D721Med (cell line): Measurements from ENCODE around the gene MINK1.
"Not testable (repeated sequence)": the region's sequence is repeated elsewhere in the genome, so short reads cannot be mapped to it uniquely, and the experiment has no call there.

Source experiments
- DNase-seq: peaks from one replicate; pipeline ENCODE4 v3.0.0; 2011; ENCODE audit warnings: low spot score; ENCODE audit not compliant: insufficient read length
- FAIRE-seq: peaks from 2 replicates; lab custom pipeline; 2011; peaks lifted over from hg19 to GRCh38; lab: Jason Lieb, UNC
- TF ChIP-seq, protein P1 (sequence below): IDR thresholded peaks from 2 replicates; pipeline ENCODE4 v1.5.1; 2012; ENCODE audit warnings: mild to moderate bottlenecking, control low read depth; ENCODE audit not compliant: insufficient read depth; ENCODE audit errors: missing control alignments

The MINK1 gene

DNA sequence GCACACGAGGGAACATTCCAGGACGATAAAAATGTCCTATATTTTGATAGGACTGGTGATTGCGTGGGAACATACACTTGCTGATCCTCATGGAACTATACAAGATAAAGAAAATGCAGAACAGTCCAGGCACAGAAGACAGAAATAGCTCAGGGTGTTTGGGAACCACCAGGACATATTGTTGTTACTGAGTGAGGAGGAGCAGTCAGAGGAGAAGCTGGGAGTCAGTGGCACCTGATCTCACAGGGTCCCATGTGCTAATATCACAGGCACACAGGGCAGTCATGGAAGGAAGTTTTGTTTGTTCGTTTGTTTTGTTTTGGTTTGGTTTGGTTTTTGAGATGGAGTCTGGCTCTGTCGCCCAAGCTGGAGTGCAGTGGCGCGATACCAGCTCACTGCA, 20.4 kb upstream of the MINK1 start:
- TF ChIP-seq, protein P1, sequence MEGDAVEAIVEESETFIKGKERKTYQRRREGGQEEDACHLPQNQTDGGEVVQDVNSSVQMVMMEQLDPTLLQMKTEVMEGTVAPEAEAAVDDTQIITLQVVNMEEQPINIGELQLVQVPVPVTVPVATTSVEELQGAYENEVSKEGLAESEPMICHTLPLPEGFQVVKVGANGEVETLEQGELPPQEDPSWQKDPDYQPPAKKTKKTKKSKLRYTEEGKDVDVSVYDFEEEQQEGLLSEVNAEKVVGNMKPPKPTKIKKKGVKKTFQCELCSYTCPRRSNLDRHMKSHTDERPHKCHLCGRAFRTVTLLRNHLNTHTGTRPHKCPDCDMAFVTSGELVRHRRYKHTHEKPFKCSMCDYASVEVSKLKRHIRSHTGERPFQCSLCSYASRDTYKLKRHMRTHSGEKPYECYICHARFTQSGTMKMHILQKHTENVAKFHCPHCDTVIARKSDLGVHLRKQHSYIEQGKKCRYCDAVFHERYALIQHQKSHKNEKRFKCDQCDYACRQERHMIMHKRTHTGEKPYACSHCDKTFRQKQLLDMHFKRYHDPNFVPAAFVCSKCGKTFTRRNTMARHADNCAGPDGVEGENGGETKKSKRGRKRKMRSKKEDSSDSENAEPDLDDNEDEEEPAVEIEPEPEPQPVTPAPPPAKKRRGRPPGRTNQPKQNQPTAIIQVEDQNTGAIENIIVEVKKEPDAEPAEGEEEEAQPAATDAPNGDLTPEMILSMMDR, result no peak
- DNase-seq (no peak), FAIRE-seq (no peak)

DNA sequence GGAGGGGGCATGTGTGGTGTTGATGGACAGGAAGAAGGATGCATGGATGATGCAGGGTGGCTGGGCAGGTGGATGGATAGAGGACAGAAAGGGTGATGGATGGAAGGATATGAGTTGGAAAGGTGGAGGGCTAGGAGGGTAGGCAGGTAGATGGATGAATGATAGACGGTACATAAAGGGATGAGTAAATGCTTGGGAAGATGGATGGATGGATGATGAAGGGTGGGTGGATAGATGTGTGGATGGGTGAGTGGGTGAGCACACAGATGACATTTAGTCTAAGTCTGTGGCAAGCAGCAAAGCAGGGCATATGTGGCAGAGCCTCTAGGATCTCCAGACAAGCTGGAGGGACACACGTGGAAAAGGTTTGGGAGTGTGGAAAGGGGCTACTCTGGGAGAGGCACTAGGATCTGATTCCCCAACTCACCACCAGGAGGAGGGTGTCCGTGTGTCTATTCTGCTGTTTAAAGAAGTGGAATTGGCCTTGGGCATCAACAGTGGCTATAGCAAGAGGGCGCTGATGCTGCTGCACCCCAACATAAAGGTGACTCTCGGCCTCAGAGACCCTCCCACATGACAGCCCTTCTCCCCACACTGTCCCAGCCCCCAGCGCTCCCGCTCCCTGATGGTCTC, 18.0 kb upstream of the MINK1 start:
- TF ChIP-seq, protein P1, result no peak
- no peak for FAIRE-seq
- DNase-seq, result no peak

DNA sequence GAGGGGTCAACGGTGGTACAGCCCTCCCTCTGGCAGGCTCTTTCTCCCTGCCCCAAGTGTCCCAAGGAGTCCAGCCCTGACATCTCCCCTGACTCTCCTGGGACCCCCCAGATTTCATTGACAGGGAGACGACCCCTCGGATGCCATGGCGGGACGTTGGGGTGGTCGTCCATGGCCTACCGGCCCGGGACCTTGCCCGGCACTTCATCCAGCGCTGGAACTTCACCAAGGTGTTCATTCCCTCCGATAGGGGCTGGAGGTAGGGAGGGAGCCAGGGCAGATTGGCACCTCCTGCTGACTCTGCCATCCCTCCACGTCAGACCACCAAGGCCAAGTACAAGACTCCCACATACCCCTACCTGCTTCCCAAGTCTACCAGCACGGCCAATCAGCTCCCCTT, 16.3 kb upstream of the MINK1 start:
- TF ChIP-seq, protein P1, result no peak

DNA sequence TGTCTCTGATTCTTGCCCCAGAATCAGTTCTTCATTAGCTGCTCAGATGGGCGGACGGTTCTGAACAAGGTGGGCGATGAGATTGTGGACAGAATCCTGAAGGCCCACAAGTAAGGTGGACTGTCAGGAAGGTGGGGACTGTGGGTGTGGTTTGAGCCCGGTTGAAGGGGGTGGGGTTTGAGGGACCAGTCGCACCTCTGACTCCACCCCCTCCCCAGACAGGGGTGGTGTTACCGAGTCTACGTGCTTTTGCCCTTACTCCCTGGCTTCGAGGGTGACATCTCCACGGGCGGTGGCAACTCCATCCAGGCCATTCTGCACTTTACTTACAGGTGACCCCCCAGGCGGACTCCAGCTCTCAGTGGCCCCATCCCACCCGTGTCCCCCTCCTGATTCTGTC, 14.9 kb upstream of the MINK1 start:
- TF ChIP-seq, protein P1, result no peak

More for the DNA sequence above, 16.3 kb upstream of the MINK1 start:
- no peak for DNase-seq
- no peak for FAIRE-seq

DNA sequence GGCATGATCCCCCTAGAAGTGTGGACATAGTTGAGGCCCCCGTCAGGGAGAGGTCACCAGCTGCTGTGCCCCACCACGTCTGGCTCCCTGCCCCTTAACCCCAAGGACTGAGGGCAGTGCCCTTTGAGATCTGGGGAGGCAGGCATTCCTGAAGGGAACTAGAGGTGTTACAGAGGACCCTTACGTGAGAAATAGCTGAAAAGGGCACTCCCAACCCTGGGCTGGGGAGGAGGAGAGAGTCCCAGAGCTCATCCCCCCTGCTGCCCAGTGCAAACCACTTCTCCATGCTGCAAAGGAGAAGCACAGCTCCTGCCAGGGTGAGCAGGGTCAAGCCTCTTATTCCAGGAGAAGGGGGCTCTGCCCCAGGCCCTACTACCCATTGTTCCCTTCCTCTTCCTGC, 10.3 kb upstream of the MINK1 start:
- TF ChIP-seq, protein P1, result no peak
- FAIRE-seq, result no peak
- DNase-seq, result no peak

More for the DNA sequence above, 14.9 kb upstream of the MINK1 start:
- no peak for DNase-seq
- FAIRE-seq, result no peak

DNA sequence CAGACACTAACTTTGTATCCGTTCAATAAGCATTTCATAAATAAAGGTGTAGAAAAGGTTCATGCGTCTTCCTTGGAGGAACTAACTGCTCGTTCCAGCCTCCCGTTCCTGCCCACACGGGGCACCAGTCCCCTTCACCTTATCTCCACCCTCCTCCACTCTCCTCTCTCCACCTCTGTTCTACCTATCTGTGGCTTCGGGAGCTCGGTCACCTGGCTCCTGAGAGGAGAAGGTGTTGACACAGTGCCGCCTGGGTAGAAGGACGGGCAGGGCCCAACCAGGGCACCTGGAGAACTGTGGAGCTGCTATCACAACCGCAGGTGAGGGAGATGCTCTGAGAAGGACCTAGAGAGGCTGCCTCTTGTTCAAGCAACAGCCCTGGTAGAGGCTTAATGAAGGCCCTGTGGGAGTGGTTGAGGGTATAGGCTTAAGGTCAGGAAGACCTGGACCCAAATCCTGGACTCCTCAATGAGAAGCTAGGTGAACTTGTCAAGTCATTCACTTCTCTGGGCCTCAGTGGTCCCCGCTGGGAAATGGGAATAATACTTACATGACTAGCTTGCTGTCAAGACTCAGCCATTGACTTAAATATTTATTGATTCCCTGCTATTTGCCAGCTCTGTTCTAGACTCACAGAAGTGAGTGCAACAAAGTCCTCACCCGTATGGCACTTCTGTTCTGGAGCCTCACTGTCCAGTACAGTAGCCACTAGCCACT, 9.6 kb upstream of the MINK1 start:
- no peak for FAIRE-seq
- no peak for DNase-seq
- TF ChIP-seq, protein P1, result no peak

DNA sequence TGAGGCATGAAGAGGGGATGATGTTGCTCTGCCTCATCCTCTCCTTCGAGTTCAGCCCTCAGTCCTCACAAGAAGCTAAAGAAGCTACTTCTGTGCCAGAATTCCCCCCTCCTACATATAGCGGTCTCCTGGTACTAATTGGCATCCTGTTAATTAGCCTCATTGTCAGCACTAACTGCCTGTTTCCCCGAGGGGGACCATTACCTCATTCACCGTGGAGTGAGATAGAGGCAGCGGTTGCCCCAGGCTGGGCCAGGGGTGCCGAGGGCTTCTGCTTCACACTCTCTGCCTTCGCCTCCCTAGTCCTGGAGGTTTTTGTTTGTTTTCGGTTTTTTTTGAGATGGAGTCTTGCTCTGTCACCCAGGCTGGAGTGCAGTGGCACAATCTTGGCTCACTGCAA, 5.7 kb upstream of the MINK1 start:
- FAIRE-seq (no peak), DNase-seq (no peak)
- TF ChIP-seq, protein P1, result no peak

DNA sequence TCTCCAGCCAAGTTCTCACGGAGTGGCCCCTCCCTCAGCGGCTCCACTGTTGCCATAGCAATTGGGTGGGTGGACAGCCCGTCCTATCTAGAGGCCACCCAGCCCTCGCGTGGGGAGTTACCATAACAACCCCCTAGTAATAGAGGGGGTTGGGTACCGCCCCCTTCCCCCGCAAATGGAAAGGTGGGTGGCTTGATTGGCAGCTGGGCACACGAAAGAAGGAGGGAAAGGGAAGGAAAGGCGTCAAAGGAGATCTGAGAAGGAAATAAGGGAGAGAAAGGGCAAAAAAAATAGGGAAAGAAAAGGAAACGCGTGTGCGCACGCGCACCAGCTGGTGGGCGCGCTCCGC, 337 bp upstream of the MINK1 start:
- DNase-seq, FAIRE-seq: not testable (repeated sequence)
